HG02623 (cell line): ENCODE results near the gene WNK2.

Source experiments
- ATAC-seq: cut with Tn5 transposase; IDR thresholded peaks from one replicate; pipeline ENCODE4 v1.9.1; 2021; ENCODE audit warnings: moderate library complexity; ENCODE audit not compliant: unreplicated experiment

Gene WNK2

DNA sequence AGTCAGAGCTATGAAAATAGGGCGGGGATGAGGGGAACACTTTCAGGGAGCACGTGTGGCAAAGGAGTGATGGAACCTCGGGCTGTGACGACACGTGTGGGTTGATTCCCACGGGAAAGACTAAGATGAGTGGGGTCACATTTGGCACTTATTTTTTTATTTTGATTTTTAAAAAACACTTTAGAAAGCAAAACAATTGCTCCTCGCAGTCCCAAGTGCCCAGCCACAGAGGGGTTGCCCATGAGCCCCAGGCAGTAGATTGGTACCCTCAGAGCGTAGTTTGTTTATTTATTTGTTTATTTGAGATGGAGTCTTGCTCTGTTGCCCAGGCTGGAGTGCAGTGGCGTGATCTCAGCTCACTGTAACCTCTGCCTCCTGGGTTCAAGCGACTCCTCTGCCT, 69.7 kb downstream of the WNK2 start:
- ATAC-seq = no peak

DNA sequence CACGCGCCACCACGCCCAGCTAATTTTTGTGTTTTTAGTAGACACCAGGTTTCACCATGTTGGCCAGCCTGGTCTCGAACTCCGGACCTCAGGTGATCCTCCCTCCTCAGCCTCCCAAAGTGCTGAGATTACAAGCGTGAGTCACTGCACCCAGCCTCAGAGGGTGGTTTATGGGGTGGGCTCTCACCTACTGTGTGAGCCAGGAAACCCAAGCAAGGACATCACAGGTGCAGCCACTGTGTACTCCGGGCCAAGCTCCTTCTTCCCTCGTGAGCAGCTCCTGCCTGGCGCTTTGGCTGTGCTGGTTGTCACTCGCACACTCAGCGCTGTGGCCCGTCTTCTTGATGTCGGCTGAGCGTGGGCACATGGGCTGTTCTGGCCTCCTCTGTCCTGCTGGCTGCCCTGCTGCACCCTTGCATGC, 70.1 kb downstream of the WNK2 start:
- no peak for ATAC-seq

DNA sequence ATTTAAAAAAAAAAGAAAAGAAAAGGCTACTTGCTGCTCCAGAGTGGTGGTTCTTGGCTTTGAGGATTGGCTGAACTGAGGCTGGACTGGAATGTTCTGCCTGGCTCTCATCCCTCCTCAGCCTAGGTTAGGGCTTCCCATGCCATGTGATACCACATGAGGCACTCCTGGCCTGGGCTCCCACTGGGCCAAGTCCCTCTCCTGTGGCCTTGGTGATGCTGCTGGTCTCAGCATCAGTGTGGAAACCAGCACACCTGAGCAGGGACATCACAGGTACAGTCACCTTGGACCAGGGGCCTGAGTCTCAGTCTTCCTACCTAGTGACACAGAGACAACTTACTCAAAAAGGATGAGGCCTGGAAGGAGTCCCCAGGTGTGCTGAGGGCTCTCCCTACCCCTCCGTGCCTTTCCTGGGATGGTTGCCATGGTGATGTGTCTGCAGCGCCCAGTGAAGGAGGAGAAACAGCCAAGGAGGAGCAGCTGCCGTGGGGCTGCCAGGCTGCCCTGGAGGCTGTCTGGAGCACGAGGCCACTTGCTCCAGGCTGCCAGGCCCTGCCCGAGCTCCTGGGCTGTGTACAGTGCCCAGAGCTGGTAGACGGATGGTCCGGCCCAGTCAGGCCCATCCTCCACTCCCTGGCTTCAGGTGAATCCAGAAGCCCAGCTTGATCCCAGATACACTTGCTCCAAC, 71.0 kb downstream of the WNK2 start:
- ATAC-seq = no peak

DNA sequence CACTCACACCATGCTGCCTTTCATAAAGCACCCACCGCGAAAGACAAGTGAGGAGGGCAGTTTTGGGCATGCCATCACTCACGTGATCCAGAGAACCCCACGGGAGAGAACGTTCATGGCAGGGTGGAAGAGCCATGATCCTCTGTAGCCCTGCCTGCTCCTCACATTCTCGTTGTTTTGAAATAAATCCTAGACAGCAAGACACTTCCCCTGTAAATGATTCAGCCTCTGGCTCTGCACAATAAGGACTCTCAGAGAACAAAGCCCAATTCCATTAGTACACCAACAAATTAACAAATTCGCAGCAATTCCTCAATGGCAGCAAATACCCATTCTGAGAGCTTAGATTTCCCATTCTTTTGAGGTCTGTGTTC, 71.5 kb downstream of the WNK2 start:
- no peak for ATAC-seq

DNA sequence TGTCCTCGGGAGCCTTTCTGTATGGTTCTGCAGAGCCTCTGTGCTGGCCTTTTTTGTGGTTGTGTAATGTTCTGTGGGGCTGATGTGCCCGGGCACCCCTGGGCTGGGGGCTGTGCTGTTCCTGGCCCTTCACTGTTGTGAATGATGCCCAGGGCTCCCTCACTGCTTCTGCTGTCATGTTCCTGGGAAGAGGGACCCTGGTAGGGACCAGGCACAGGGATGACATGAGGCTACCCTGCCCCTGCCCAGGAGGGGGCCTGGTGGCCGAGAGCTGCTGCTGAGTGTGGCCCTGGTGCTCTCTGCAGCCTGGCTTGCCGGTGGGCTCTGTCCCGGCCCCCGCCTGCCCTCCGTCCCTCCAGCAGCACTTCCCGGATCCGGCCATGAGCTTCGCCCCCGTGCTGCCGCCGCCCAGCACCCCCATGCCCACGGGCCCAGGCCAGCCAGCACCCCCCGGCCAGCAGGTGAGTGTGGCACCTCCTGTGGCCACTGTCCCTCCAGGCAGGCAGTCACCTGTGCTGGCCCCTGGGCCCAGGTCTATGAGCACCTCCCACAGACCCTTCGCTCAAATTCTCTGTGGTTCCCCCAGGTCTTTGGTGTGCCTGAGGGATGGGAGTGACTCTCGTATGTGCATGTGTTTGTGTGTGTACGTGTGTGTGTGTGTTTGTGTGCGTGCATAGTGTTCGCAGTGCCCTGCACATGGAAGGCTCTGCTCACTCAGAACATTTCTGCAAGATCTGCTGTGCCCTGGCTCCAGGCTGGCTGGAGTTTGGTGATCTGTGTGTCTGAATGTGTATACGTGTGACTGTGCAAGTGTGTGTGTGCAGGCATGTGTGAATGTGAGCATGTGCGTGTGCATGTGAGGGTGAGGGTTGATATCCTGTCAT, 72.3 kb downstream of the WNK2 start:
- no peak for ATAC-seq

DNA sequence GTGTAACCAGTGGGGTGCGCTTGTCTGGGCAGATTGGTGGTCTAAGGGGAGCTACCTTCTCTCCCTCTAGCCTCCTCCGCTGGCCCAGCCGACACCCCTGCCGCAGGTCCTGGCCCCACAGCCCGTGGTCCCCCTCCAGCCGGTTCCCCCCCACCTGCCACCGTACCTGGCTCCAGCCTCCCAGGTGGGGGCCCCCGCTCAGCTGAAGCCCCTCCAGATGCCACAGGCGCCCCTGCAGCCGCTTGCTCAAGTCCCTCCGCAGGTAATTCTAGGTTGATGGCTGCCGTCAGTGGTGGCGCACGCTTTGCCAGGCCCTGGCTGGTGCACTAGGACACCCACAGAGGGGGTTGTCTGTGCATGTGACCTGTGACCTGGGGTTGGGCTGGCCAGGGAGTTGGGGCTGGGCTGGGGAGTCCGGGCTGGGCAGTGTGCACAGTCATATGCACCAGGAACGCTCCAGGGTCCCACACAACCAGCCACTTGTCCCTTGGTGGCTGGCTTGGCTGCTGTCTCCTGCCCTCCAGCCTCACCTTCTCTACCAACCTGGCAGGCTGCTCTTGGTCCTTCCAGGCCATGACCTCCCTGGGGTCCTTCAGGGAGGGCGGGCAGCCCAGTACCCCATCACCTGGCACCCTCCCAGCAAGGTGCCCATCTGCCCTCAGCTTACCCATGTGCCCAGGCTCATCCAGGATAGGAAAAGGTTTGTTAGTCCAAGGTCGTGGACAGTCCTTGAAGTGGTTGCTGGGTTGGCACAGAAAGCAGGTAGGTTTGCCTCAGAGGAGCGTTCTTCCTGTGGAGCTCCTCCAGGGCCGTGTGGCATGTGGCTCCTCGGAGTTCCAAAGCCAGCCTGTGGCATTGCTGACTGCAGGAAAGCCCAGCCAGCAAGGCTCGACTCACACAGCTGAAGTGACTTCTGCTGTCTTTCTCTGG, 73.2 kb downstream of the WNK2 start:
- no peak for ATAC-seq

DNA sequence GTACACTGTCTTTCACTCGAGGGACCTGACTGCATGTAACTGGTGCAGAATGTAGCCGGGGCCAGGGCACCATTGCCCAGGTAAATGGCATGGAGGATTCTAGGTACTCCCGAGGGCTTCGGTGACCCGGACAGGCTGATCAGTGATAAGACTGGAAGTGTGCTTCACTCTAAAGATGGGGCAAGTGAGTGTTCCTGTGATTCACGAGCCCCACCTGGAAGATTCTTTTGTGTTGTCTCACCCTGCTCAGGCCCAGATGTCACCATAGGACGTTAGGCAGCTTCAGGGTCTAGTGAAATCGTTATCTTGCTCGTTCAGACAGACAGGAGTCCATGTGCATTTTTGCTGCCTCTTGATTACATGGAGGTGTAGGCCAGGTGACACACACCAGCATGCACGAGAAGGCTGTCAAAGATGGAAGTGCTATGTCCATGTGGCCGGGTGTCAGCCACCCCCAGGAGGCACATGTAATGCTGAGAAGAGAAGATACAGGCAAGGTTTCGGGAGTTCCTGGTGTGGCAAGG, 73.9 kb downstream of the WNK2 start:
- no peak for ATAC-seq

DNA sequence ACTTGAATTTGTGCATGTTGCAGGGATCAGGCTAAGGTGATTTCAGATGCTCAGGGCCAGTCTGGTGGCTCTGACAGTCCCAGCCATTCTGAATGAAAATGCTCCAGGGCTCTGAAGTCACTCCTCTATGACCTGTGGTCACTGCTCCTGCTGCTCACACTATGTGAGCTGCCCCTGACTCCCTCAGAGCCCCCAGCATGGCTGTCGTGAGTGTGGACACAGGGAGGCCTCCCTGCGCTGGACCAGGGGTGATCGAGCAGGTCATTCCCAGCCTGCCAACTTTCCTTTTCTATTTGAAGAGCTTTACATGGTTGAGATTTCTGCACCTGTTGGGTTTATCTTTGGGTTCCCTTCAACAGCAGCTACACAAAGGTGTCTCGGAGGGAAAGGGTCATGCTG, 74.5 kb downstream of the WNK2 start:
- ATAC-seq = no peak

DNA sequence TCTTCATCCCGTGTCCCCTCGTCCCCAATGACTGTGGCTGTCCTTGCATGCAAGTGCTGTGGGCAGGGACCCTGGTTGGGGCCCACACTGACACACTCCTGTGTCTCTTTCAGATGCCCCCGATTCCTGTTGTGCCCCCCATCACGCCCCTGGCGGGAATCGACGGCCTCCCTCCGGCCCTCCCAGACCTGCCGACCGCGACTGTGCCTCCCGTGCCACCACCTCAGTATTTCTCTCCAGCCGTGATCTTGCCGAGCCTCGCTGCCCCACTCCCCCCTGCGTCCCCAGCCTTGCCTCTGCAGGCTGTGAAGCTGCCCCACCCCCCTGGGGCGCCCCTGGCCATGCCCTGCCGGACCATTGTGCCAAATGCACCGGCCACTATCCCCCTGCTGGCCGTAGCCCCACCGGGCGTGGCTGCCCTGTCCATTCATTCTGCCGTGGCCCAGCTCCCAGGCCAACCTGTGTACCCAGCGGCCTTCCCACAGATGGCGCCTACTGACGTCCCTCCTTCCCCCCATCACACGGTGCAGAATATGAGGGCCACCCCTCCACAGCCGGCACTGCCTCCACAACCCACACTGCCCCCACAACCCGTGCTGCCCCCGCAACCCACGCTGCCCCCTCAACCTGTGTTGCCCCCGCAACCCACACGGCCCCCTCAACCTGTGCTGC, 75.0 kb downstream of the WNK2 start:
- ATAC-seq = no peak

DNA sequence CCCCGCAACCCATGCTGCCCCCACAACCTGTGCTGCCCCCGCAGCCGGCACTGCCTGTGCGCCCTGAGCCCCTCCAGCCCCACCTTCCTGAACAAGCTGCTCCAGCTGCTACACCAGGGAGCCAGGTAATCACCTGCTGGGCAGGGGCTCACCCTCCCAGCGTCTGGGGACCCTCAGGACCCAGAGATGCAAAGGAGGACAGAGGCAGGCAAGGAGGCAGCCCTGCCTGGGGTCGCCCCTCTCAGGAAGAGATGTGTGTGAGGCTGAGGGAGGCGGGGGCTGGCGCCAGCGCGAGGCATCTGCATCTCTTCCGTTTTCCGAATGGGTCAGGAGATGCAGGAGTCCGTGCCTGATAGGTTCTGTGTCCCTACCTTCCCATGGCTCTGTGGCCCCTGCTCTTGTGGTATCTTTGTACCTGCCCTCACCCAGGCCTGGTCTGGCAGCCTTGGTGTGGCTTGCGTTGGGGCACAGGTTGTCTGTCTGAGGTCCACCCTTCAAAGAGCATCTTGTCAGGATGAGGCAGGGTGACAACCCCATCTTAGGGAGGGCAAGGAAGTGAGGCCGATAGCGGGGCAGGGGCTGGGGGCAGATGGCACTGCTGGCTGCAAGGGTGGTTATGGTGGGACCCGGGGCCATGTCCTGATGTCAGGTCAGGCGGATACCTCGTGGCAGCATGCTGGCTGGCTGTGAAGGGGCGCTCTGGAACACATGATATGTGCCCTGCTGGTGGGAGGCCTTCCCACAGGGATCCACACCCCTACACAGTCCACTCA, 75.7 kb downstream of the WNK2 start:
- no peak for ATAC-seq

DNA sequence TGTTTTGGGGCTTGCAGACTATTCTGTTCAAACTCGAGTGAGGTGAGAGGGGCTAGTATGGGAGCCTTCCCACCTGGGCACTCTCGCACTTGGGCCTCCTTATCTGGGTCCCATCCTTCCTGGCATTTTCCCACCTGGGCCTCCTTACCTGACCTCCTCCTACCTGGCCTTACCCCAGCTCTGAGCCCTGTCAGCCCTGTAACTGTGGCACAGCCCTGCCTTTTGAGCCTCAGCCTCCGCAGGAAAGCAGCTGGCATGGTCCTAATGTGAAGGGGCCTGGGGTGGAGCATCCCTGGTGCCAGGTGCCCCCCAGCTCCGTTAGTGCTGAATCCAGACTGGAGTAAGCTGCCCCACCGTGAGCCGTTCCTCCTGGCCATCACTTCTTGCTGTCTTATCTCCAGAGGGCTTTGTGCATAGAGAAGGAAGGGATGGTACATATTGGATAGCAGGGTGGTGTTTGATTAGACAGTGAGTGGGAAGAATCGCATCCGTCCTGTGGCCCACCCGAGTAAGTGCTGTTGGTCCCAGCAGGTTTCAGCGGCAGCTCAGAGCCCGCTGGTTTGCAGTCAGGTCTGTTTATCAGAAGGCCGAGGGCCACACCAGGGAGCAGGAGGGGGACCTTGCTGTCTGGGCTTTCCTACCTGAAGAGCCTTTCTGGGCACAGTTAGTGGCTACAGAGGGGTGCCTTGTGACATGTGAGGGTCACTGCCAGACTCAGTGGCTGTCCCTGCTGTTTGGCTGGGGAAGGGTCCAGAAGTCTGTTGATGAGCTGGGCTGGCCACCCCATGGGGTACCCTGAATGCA, 76.5 kb downstream of the WNK2 start:
- no peak for ATAC-seq

DNA sequence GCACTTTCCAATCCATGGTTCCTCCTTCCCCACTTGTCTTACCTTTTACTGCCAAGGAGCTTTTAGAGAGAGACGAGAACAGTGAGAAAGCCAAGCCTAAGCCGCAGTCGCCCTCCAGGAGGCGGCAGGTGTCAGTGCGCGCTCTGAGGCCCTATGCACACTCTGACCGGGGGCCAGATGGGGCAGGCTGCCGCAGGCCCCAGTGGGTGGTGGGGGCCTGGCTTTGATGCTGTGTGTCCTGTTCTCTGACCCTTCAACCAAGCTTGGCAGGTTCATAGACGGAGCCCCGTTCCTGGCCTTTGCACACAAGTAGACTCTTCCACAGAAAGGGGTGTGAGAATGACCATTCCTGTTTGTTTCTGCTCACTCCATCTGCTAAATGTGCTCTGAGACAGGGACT, 77.3 kb downstream of the WNK2 start:
- no peak for ATAC-seq

DNA sequence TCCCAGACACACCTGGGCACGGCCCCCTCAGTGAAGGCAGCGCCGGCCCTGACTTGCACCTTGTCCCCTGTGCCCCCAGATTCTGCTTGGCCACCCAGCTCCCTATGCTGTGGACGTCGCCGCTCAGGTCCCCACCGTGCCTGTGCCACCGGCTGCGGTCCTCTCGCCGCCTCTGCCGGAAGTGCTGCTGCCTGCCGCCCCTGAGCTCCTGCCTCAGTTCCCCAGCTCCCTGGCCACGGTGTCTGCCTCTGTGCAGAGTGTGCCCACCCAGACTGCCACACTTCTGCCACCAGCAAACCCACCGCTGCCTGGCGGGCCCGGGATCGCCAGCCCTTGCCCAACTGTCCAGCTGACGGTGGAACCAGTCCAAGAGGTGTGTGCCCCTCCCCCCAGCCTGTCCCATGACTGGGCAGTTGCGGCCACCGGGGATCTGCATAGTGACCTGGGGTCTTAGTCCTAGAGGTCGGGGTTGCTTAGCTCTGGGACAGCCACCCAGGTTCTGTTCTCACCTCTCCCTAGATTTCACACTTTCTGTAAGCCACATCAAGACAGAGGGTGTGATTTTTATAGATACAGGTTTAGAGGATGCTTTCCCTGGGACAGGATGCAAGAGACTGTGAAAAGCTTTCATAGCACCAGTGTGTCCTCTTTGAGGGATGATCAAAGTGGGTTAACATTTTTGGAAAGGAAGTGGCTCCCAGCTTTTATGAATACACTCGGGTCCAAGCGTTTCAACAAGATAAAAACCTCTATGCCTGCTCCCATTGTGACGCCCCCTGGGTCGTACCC, 78.0 kb downstream of the WNK2 start:
- ATAC-seq = no peak

DNA sequence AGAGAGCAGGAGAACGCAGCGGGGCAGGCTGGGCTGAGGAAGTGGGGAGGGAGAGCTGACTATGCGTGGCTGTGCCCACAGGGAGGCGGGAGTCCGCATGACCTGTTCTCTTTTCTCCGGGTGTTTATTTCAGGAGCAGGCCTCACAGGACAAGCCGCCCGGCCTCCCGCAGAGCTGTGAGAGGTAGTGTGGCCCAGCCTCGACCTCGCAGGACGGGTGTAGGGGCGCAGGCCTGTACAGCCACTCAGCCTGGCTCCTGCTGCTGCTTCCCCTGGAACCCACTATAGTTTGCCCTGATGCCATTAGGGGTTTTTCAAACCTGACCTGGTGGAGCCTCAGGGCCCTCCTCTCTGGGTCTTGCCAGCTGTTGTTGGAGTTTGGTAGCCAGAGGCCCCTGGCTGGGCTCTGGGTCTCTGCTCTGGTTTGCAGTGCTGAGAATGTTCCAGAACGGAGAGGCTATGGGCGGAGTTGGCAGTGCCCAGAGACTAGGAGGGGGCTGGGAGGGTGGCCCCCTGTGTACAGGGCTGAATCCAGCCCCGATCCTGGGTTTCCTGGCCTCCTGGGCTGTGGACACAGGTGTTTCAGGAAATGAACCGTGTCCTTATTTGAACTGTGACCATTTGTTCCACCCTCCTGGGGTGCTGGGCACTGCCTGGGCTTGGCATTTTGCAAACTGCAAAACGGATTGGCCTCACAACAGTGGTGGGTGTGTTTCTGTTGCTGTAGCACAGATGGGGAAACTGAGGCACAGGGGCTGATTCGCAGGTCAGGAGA, 78.8 kb downstream of the WNK2 start:
- ATAC-seq = no peak

DNA sequence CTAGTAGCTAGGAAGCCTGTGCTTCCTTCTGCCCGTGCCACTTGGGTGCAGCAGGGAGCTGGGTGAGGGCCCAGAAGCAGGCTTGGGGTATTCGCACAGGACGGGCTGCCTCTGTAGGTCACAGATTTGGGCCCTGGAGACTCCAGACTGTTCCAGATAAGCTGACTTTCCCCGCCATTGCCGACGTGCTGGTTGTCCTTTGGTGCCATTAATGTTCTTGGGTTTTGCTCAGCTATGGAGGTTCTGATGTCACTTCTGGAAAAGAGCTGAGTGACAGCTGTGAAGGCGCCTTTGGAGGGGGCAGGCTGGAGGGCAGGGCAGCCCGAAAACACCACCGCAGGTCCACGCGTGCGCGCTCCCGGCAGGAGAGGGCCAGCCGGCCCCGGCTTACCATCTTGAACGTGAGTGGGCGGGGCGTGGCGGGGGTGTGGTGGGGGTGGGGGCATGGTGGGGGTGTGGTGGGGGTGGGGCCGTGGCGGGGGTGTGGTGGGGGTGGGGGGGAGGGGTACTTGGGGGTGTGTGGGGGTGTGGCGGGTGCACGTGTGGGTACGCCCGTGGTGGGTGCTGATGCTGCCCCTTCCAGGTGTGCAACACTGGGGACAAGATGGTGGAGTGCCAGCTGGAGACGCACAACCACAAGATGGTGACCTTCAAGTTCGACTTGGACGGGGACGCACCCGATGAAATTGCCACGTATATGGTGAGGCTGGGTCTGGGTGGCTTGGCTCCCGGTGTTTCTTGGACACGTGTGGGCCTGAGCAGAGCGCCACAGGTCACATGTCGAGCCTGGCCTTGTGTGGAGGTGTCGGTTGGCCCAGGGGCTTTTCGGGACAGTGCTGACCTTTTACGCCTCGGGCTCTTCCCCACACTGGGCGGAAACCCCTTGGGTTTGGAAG, 79.6 kb downstream of the WNK2 start:
- no peak for ATAC-seq

DNA sequence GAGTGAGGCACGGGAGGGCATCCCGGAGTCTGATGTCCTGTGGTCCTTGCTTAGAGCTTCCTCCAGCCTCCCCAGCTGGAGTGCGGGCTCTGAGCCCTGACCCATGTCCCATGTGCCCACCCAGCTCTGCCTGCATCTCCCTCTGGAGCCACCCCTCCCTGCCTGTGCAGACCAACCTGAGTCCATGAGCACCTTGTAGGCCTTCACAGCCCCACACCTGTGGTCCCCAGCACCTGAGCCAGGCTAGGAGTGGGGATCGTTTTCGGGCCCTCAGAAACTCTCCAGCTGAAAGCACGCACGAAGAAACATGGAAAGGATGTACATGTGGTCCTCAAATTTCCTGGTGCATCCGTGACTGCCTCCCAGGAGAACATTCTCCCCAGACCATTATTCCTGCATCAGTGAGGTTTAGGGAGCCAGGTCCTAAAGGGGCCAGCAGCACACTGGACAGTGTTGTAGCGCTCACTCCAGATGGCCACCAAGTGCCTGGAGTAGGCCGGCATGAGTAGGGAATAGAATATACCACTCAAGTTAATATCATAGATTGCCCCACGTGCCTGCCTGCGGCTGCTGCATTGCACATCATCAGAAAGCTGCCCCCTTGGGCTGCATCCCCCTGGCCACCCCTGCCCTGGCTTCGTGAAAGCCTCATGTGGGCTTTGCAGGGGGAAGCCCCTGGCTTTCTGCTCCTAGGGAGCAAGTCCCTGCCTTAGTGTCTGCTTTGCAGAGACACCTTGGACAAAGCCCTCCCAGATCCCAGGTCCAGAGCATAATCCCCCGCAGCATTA, 80.6 kb downstream of the WNK2 start:
- no peak for ATAC-seq
